Gastrocnemius medialis (tissue), 4 donors: ENCODE results near the gene FCF1. TPM values are rescaled to one million over a fixed set of nuclear protein-coding genes. Genes with fewer than 3 reads are reported as not detected.

Experiments used
- ATAC-seq, 2 donors: fragments of 150-250 bp; one replicate each; pipeline ENCODE4 v1.9.1; 2016
- DNase-seq, 2 donors: peaks; one replicate each; pipeline ENCODE4 v3.0.0-alpha.2; 2019
- H3K27ac ChIP-seq, 4 donors: fragments of 200-600 bp; sonication (generic); 1 replicate in 1 of 4; 2 replicates in 3 of 4; pipeline ENCODE4 v1.5.1; 2016 to 2018; ENCODE audit warnings: mild to moderate bottlenecking in 2 of 4, moderate library complexity in 1 of 4
- H3K27me3 ChIP-seq, 3 donors: fragments of 200-600 bp; sonication (generic) in 2 of 3; 1 replicate in 1 of 3; 2 replicates in 2 of 3; pipeline versions ENCODE4 v1.5.1 to v1.6.0; 2016 to 2019; ENCODE audit warnings: mild to moderate bottlenecking in 1 of 3, moderate library complexity in 1 of 3
- H3K36me3 ChIP-seq, 2 donors: fragments of 200-600 bp; sonication (generic) in 1 of 2; one replicate each; pipeline ENCODE4 v1.5.1; 2017 to 2018
- H3K4me1 ChIP-seq, 2 donors: fragments of 200-600 bp; sonication (generic) in 1 of 2; one replicate each; pipeline ENCODE4 v1.5.1; 2016 to 2017; ENCODE audit warnings: mild to moderate bottlenecking in 2 of 2
- H3K4me3 ChIP-seq, 4 donors: fragments of 200-600 bp; sonication (generic) in 3 of 4; 1 replicate in 1 of 4; 2 replicates in 3 of 4; pipeline ENCODE4 v1.5.1; 2016 to 2019; ENCODE audit warnings: mild to moderate bottlenecking in 2 of 4
- H3K9me3 ChIP-seq, 3 donors: fragments of 200-600 bp; sonication (generic) in 2 of 3; 1 replicate in 1 of 3; 2 replicates in 2 of 3; pipeline ENCODE4 v1.5.1; 2016 to 2019
- CTCF ChIP-seq, 5 experiments: fragments of 450-650 bp in 3 of 5; fragments of 200-600 bp in 2 of 5; sonication (generic) in 2 of 5; IDR thresholded peaks in 4 of 5; conservative IDR thresholded peaks in 1 of 5; 1 replicate in 4 of 5; 2 replicates in 1 of 5; pipeline ENCODE4 v1.5.1; 2016 to 2019; ENCODE audit warnings: antibody characterized with exemption in 5 of 5, mild to moderate bottlenecking in 3 of 5, moderate library complexity in 3 of 5
- POLR2A ChIP-seq, 2 donors: fragments of 450-650 bp; IDR thresholded peaks; one replicate each; pipeline ENCODE4 v1.6.1; 2017; ENCODE audit warnings: antibody characterized with exemption in 2 of 2, mild to moderate bottlenecking in 2 of 2, moderate library complexity in 2 of 2
- in situ Hi-C, 4 donors: fragments of 200-750 bp; cut with MboI; loops; one replicate each; pipeline versions ENCODE4 v1.15.0 to v1.8.0; 2017; ENCODE audit warnings: low sequenced_read_pairs in 4 of 4
- intact Hi-C: fragments of 100-400 bp; cut with DNase I; formaldehyde crosslinking; loops from one replicate; pipeline ENCODE4 v1.15.1; 2023; ENCODE audit warnings: low total_unique reads
- total RNA-seq, 4 donors: library from RNA; depleted of rRNA; stranded (reverse); fragments of >200 nt; gene quantifications; one replicate each; pipeline versions ENCODE4 v1.1.0 to v1.2.3, GENCODE V29; 2016

The FCF1 gene
- total RNA-seq, 4 donors from 2014 or later, result 15.1 to 22.9 (median 18.6) TPM

GRCh38 chr14:74698465-74698864 lies 14.5 kb upstream of the FCF1 start:
- ATAC-seq (no peak), DNase-seq (no peak)
- Histone ChIP-seq H3K9me3 (no peaks in the 10 kb centered on the region), H3K4me3 (no peak overlapping the region), H3K36me3 (no peaks in the 10 kb centered on the region), H3K27me3 (no peaks in the 10 kb centered on the region), H3K4me1 (peaks cover 9 to 10% of the 10 kb centered on the region in 2 donors), H3K27ac (no peak overlapping the region)
- no peak for TF ChIP-seq POLR2A (IDR thresholded peaks at IDR 0.05)
- TF ChIP-seq CTCF (IDR thresholded peaks at IDR 0.05 in 4 of 5, conservative IDR thresholded peaks at IDR 0.05 in 1 of 5), result no peak
- intact Hi-C loops (no loop called here), in situ Hi-C loops (no loop called here)

GRCh38 chr14:74702293-74702692 lies 10.7 kb upstream of the FCF1 start:
- TF ChIP-seq CTCF (IDR thresholded peaks at IDR 0.05 in 4 of 5, conservative IDR thresholded peaks at IDR 0.05 in 1 of 5) (no peak), POLR2A (IDR thresholded peaks at IDR 0.05) (no peak)
- in situ Hi-C loops, result no loop called here
- no peaks in the 10 kb centered on the region for H3K4me1 ChIP-seq
- no peak overlapping the region for H3K4me3 ChIP-seq
- no peaks in the 10 kb centered on the region for H3K9me3 ChIP-seq
- ATAC-seq (no peak), DNase-seq (no peak)
- intact Hi-C loops, result no loop called here
- no peaks in the 10 kb centered on the region for H3K27me3 ChIP-seq
- no peak overlapping the region for H3K27ac ChIP-seq
- H3K36me3 ChIP-seq, result no peaks in the 10 kb centered on the region

GRCh38 chr14:74703043-74703442 lies 9.9 kb upstream of the FCF1 start:
- Histone ChIP-seq H3K36me3 (no peaks in the 10 kb centered on the region), H3K27me3 (no peaks in the 10 kb centered on the region), H3K27ac (no peak overlapping the region), H3K9me3 (no peaks in the 10 kb centered on the region), H3K4me3 (no peak overlapping the region), H3K4me1 (no peaks in the 10 kb centered on the region)
- ATAC-seq (no peak), DNase-seq (no peak)
- TF ChIP-seq POLR2A (IDR thresholded peaks at IDR 0.05) (no peak), CTCF (IDR thresholded peaks at IDR 0.05 in 4 of 5, conservative IDR thresholded peaks at IDR 0.05 in 1 of 5) (no peak)
- intact Hi-C loops (no loop called here), in situ Hi-C loops (no loop called here)

GRCh38 chr14:74704656-74705055 lies 8.3 kb upstream of the FCF1 start:
- H3K9me3 ChIP-seq, result no peaks in the 10 kb centered on the region
- H3K27ac ChIP-seq, result no peak overlapping the region
- DNase-seq (no peak), ATAC-seq (no peak)
- TF ChIP-seq POLR2A (IDR thresholded peaks at IDR 0.05), result no peak
- TF ChIP-seq CTCF (IDR thresholded peaks at IDR 0.05 in 4 of 5, conservative IDR thresholded peaks at IDR 0.05 in 1 of 5), result no peak
- peaks cover 0 to 6% of the 10 kb centered on the region in 2 donors for H3K4me1 ChIP-seq
- no peaks in the 10 kb centered on the region for H3K36me3 ChIP-seq
- no peaks in the 10 kb centered on the region for H3K27me3 ChIP-seq
- no peak overlapping the region for H3K4me3 ChIP-seq
- intact Hi-C loops (no loop called here), in situ Hi-C loops (no loop called here)
